ENCODE results near the gene LAMA3.
A peak's percentile ranks its signal among the peaks of the same experiment; 100 is the strongest.

The LAMA3 gene

GRCh38 chr18:23856466-23857163 is 167.4 kb downstream of the LAMA3 start:
- DNase-seq, result no peak

- DNase-seq, result no peak
Measured at GRCh38 chr18:23857164-23857552, 167.9 kb downstream of the LAMA3 start.

GRCh38 chr18:23857756-23858155 is 168.5 kb downstream of the LAMA3 start:
- DNase-seq, result no peak

- no peak for DNase-seq
Measured at GRCh38 chr18:23859466-23860336, 170.4 kb downstream of the LAMA3 start.

- DNase-seq, result no peak
Measured at GRCh38 chr18:23861326-23861725, 172.1 kb downstream of the LAMA3 start.

GRCh38 chr18:23861805-23862470 is 172.7 kb downstream of the LAMA3 start:
- no peak for DNase-seq

- DNase-seq, result peak; percentile 47 to 64
Measured at GRCh38 chr18:23864624-23865023, 175.4 kb downstream of the LAMA3 start.

- no peak for DNase-seq
Measured at GRCh38 chr18:23867006-23867405, 177.8 kb downstream of the LAMA3 start.

GRCh38 chr18:23868136-23868785 is 179.0 kb downstream of the LAMA3 start:
- no peak for DNase-seq

GRCh38 chr18:23870676-23871380 is 181.6 kb downstream of the LAMA3 start:
- no peak for DNase-seq

GRCh38 chr18:23871410-23871809 is 182.2 kb downstream of the LAMA3 start:
- DNase-seq, result peak; percentile 77 to 79

GRCh38 chr18:23872701-23873550 is 183.7 kb downstream of the LAMA3 start:
- DNase-seq, result peak; percentile 38 to 40

GRCh38 chr18:23875966-23876895 is 187.0 kb downstream of the LAMA3 start:
- DNase-seq, result no peak

- no peak for DNase-seq
Measured at GRCh38 chr18:23876921-23877320, 187.7 kb downstream of the LAMA3 start.

- no peak for DNase-seq
Measured at GRCh38 chr18:23877371-23877770, 188.1 kb downstream of the LAMA3 start.

GRCh38 chr18:23878336-23878900 is 189.2 kb downstream of the LAMA3 start:
- DNase-seq, result no peak

- no peak for DNase-seq
Measured at GRCh38 chr18:23879126-23879525, 189.9 kb downstream of the LAMA3 start.

- no peak for DNase-seq
Measured at GRCh38 chr18:23879544-23879943, 190.3 kb downstream of the LAMA3 start.

GRCh38 chr18:23879966-23880565 is 190.8 kb downstream of the LAMA3 start:
- no peak for DNase-seq
